NCI-H2171 (cell line): ENCODE results near the gene FOXF1.

ENCODE experiments used
- DNase-seq: peaks from one replicate; lab custom pipeline; 2025; lab: John Stamatoyannopoulos, UW

FOXF1 gene

GRCh38 chr16:86558355-86559193 lies 48.2 kb downstream of the FOXF1 start:
- DNase-seq, result no peak

DNA sequence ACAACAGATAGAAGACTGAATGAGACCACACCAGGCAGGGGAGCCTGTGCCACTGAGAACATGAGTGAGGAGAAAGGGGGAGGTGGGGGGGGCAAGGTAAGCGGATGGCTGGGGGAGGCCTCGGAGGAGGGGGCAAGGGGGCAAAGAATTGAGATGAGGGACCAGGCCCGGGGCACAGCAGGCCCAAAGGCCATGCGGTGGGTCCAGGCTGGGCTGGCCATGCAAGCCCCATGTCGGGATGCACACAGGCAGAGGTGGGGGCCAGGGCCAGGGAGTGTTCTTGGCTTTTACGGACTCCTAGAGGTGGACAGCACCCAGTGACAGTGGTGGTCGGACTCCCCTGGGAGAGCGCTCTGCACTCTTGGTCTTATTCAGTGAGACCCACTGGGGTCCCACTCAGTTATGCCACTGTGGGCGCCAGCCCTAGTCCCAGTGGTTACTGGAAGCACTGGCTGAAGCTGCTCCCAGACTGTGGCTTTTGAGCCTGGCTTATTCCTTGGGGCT lies 49.5 kb downstream of the FOXF1 start:
- DNase-seq, result no peak

DNA sequence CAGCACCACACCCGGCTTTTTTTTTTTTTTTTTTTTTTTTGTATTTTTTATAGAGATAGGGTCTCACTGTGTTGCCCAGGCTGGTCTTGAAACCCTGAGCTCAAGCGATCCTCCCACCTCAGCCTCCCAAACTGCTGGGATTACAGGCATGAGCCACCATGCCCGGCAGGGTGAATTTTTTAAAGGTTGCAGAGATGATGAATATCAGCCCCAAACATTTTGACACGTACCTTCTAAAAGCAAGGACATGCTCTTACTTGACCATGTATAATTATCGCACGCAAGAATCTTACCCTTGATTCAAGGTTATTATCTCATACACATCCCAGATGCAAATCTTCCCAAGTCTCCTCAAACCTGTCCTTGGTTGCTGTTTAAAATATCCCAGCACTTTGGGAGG lies 52.0 kb downstream of the FOXF1 start:
- no peak for DNase-seq

GRCh38 chr16:86563469-86564345 lies 53.4 kb downstream of the FOXF1 start:
- peak; percentile 83 for DNase-seq
